Gastrocnemius medialis (tissue), 4 donors: Measurements from ENCODE around the gene ST7L. TPM values are rescaled to one million over a fixed set of nuclear protein-coding genes. Genes with fewer than 3 reads are reported as not detected.

ENCODE experiments used
- ATAC-seq, 2 donors: fragments of 150-250 bp; one replicate each; pipeline ENCODE4 v1.9.1; 2016
- DNase-seq, 2 donors: peaks; one replicate each; pipeline ENCODE4 v3.0.0-alpha.2; 2019
- H3K27ac ChIP-seq, 4 donors: fragments of 200-600 bp; sonication (generic); 1 replicate in 1 of 4; 2 replicates in 3 of 4; pipeline ENCODE4 v1.5.1; 2016 to 2018; ENCODE audit warnings: mild to moderate bottlenecking in 2 of 4, moderate library complexity in 1 of 4
- H3K27me3 ChIP-seq, 3 donors: fragments of 200-600 bp; sonication (generic) in 2 of 3; 1 replicate in 1 of 3; 2 replicates in 2 of 3; pipeline versions ENCODE4 v1.5.1 to v1.6.0; 2016 to 2019; ENCODE audit warnings: mild to moderate bottlenecking in 1 of 3, moderate library complexity in 1 of 3
- H3K36me3 ChIP-seq, 2 donors: fragments of 200-600 bp; sonication (generic) in 1 of 2; one replicate each; pipeline ENCODE4 v1.5.1; 2017 to 2018
- H3K4me1 ChIP-seq, 2 donors: fragments of 200-600 bp; sonication (generic) in 1 of 2; one replicate each; pipeline ENCODE4 v1.5.1; 2016 to 2017; ENCODE audit warnings: mild to moderate bottlenecking in 2 of 2
- H3K4me3 ChIP-seq, 4 donors: fragments of 200-600 bp; sonication (generic) in 3 of 4; 1 replicate in 1 of 4; 2 replicates in 3 of 4; pipeline ENCODE4 v1.5.1; 2016 to 2019; ENCODE audit warnings: mild to moderate bottlenecking in 2 of 4
- H3K9me3 ChIP-seq, 3 donors: fragments of 200-600 bp; sonication (generic) in 2 of 3; 1 replicate in 1 of 3; 2 replicates in 2 of 3; pipeline ENCODE4 v1.5.1; 2016 to 2019
- POLR2A ChIP-seq, 2 donors: fragments of 450-650 bp; IDR thresholded peaks; one replicate each; pipeline ENCODE4 v1.6.1; 2017; ENCODE audit warnings: antibody characterized with exemption in 2 of 2, mild to moderate bottlenecking in 2 of 2, moderate library complexity in 2 of 2
- in situ Hi-C, 4 donors: fragments of 200-750 bp; cut with MboI; loops; one replicate each; pipeline versions ENCODE4 v1.15.0 to v1.8.0; 2017; ENCODE audit warnings: low sequenced_read_pairs in 4 of 4
- intact Hi-C: fragments of 100-400 bp; cut with DNase I; formaldehyde crosslinking; loops from one replicate; pipeline ENCODE4 v1.15.1; 2023; ENCODE audit warnings: low total_unique reads
- total RNA-seq, 4 donors: library from RNA; depleted of rRNA; stranded (reverse); fragments of >200 nt; gene quantifications; one replicate each; pipeline versions ENCODE4 v1.1.0 to v1.2.3, GENCODE V29; 2016
- TF ChIP-seq, protein P1 (sequence below), 5 experiments: fragments of 450-650 bp in 3 of 5; fragments of 200-600 bp in 2 of 5; sonication (generic) in 2 of 5; IDR thresholded peaks in 4 of 5; conservative IDR thresholded peaks in 1 of 5; 1 replicate in 4 of 5; 2 replicates in 1 of 5; pipeline ENCODE4 v1.5.1; 2016 to 2019; ENCODE audit warnings: antibody characterized with exemption in 5 of 5, mild to moderate bottlenecking in 3 of 5, moderate library complexity in 3 of 5

ST7L gene
- total RNA-seq, 4 donors from 2014 or later: 9.6 to 16.7 (median 15.0) TPM

DNA sequence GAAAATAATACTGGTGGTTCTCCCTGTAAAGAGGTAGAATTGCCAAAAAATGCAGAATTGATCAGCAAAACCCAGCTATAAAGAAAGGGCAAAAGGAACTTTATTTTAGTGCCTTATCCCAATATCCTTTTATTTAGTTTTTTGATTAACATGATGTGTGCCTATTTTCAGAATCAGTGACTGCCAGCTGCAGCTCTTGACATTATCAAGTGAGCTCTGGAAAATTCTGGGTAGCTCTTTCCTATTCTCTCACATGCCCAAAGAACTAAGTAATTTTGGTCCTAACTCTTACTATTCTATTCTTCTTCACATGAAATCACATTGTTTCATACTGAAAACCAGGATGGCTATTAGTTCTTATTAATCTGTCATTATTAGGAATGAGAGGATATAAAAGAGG is 88.1 kb downstream of the ST7L start:
- TF ChIP-seq, protein P1, sequence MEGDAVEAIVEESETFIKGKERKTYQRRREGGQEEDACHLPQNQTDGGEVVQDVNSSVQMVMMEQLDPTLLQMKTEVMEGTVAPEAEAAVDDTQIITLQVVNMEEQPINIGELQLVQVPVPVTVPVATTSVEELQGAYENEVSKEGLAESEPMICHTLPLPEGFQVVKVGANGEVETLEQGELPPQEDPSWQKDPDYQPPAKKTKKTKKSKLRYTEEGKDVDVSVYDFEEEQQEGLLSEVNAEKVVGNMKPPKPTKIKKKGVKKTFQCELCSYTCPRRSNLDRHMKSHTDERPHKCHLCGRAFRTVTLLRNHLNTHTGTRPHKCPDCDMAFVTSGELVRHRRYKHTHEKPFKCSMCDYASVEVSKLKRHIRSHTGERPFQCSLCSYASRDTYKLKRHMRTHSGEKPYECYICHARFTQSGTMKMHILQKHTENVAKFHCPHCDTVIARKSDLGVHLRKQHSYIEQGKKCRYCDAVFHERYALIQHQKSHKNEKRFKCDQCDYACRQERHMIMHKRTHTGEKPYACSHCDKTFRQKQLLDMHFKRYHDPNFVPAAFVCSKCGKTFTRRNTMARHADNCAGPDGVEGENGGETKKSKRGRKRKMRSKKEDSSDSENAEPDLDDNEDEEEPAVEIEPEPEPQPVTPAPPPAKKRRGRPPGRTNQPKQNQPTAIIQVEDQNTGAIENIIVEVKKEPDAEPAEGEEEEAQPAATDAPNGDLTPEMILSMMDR (IDR thresholded peaks at IDR 0.05 in 4 of 5, conservative IDR thresholded peaks at IDR 0.05 in 1 of 5): no peak
- no peak for TF ChIP-seq POLR2A (IDR thresholded peaks at IDR 0.05)

DNA sequence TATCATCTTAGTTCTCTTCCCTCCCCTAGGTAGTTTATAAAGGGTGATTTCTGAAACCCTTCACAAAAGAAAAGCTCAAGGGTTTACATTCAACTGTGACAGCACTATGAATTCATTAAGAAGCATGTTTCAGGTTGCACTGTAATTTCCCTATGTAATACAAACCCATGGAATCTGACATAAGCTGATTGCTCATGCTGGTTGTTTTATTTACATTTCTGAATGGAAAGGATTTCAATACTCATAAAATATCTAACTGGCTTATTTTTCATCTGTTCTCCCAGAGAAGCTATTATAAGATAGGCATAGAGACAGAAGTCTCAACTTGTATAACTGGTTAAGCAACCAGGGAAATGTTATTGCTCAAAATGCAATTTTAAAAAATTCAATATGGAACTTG is 89.6 kb downstream of the ST7L start:
- H3K36me3 ChIP-seq: peaks cover 3 to 38% of the 10 kb centered on the region in 2 donors
- ATAC-seq: no peak

More for the DNA sequence above, 88.1 kb downstream of the ST7L start:
- in situ Hi-C loops: no loop called here
- H3K9me3 ChIP-seq: no peaks in the 10 kb centered on the region
- H3K27ac ChIP-seq: no peak overlapping the region
- ATAC-seq (no peak), DNase-seq (no peak)
- intact Hi-C loops: no loop called here
- H3K4me1 ChIP-seq: no peaks in the 10 kb centered on the region
- no peak overlapping the region for H3K4me3 ChIP-seq
- H3K27me3 ChIP-seq: no peaks in the 10 kb centered on the region
- peaks cover 3 to 28% of the 10 kb centered on the region in 2 donors for H3K36me3 ChIP-seq

DNA sequence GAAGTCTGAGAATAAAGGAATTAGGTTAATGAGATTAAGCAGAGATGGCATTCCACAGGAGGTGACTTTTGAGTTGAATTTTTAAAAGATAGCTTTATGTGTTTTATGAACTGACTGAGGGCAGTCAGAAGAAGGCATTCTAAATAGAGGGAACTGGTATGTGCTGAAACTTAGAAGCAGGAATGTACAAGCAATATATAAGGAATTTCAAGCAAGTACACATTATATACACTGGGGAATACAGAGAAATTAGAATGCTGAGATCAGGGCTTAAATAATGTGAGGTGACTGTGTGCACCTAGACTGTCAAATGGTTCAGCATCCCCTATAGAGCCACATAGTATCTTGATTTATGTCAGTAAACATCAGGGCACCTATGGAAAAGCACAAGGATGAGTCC is 90.9 kb downstream of the ST7L start:
- Histone ChIP-seq H3K36me3 (peaks cover 3 to 33% of the 10 kb centered on the region in 2 donors), H3K27ac (no peak overlapping the region)
- in situ Hi-C loops: no loop called here

More for the DNA sequence above, 89.6 kb downstream of the ST7L start:
- DNase-seq: no peak
- H3K9me3 ChIP-seq: no peaks in the 10 kb centered on the region
- no peaks in the 10 kb centered on the region for H3K27me3 ChIP-seq
- intact Hi-C loops (no loop called here), in situ Hi-C loops (no loop called here)
- TF ChIP-seq, protein P1 (IDR thresholded peaks at IDR 0.05 in 4 of 5, conservative IDR thresholded peaks at IDR 0.05 in 1 of 5): no peak
- TF ChIP-seq POLR2A (IDR thresholded peaks at IDR 0.05): no peak
- no peak overlapping the region for H3K4me3 ChIP-seq
- no peaks in the 10 kb centered on the region for H3K4me1 ChIP-seq
- H3K27ac ChIP-seq: no peak overlapping the region

DNA sequence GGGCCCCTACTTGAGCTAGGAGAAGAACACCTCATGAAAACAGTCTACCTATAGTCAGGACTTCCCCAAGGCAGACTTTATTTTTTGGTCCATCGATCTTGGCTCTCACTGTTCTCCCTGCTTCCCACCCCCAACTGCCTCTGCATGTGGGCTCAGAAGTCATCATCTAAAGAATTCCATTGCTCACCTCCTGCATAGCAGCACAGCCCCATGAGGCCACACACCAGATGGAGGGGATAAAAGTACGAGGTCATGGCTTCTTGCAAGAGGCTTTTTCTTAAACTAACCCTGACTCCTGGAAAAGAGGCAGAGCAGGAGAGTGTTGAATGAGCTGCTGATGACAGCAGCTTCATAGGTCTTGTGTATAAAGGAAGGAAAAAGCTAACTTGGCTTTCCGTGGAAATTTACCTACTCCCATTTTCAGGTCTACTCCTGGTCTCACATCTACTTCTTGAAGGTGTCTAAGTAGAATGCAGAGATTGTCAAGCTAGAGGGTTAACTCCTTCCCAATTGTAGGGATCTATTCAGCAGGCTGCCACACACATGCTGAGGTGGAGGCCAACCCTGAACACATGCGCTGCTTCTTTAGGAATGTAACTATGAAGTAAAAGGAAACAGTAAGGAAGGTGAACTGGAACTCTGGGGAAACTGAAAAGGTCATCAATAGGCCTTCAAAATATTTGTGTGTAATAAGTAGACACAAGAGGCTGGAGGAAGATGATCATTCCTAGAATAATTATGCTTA is 91.5 kb downstream of the ST7L start:
- no peak overlapping the region for H3K27ac ChIP-seq
- ATAC-seq: no peak
- intact Hi-C loops (no loop called here), in situ Hi-C loops (no loop called here)
- no peaks in the 10 kb centered on the region for H3K4me1 ChIP-seq
- H3K27me3 ChIP-seq: no peaks in the 10 kb centered on the region
- H3K36me3 ChIP-seq: peaks cover 3 to 33% of the 10 kb centered on the region in 2 donors
- no peak for DNase-seq
- TF ChIP-seq, protein P1 (IDR thresholded peaks at IDR 0.05 in 4 of 5, conservative IDR thresholded peaks at IDR 0.05 in 1 of 5): no peak
- no peak for TF ChIP-seq POLR2A (IDR thresholded peaks at IDR 0.05)
- H3K9me3 ChIP-seq: no peaks in the 10 kb centered on the region
- H3K4me3 ChIP-seq: no peak overlapping the region

More for the DNA sequence above, 90.9 kb downstream of the ST7L start:
- no peak for TF ChIP-seq POLR2A (IDR thresholded peaks at IDR 0.05)
- TF ChIP-seq, protein P1 (IDR thresholded peaks at IDR 0.05 in 4 of 5, conservative IDR thresholded peaks at IDR 0.05 in 1 of 5): no peak
- H3K27me3 ChIP-seq: no peaks in the 10 kb centered on the region
- H3K4me1 ChIP-seq: no peaks in the 10 kb centered on the region
- ATAC-seq: no peak
- DNase-seq: no peak
- no peaks in the 10 kb centered on the region for H3K9me3 ChIP-seq
- no peak overlapping the region for H3K4me3 ChIP-seq
- intact Hi-C loops: no loop called here
